EL (cell line): ENCODE results near the gene ZSWIM5.
"Not testable (repeated sequence)": the region's sequence is repeated elsewhere in the genome, so short reads cannot be mapped to it uniquely, and the experiment has no call there.

Experiments
- DNase-seq: peaks from one replicate; pipeline ENCODE4 v3.0.0-alpha.2; 2016

Gene ZSWIM5

GRCh38 chr1:45136984-45137383 lies 69.4 kb downstream of the ZSWIM5 start:
- DNase-seq = no peak

GRCh38 chr1:45135316-45135715 lies 71.1 kb downstream of the ZSWIM5 start:
- no peak for DNase-seq

GRCh38 chr1:45134461-45134873 lies 71.9 kb downstream of the ZSWIM5 start:
- no peak for DNase-seq

- not testable (repeated sequence) for DNase-seq
Measured at GRCh38 chr1:45132719-45133118, 73.7 kb downstream of the ZSWIM5 start.

- DNase-seq = no peak
Measured at GRCh38 chr1:45123358-45123757, 83.0 kb downstream of the ZSWIM5 start.

- DNase-seq = no peak
Measured at GRCh38 chr1:45122724-45123123, 83.7 kb downstream of the ZSWIM5 start.

GRCh38 chr1:45117766-45118165 lies 88.6 kb downstream of the ZSWIM5 start:
- DNase-seq = no peak

- DNase-seq = no peak
Measured at GRCh38 chr1:45116820-45117219, 89.6 kb downstream of the ZSWIM5 start.

- no peak for DNase-seq
Measured at GRCh38 chr1:45116340-45116739, 90.1 kb downstream of the ZSWIM5 start.

GRCh38 chr1:45115198-45115597 lies 91.2 kb downstream of the ZSWIM5 start:
- DNase-seq = not testable (repeated sequence)

- no peak for DNase-seq
Measured at GRCh38 chr1:45112661-45113060, 93.7 kb downstream of the ZSWIM5 start.

- no peak for DNase-seq
Measured at GRCh38 chr1:45111239-45111638, 95.2 kb downstream of the ZSWIM5 start.

GRCh38 chr1:45107782-45108181 lies 98.6 kb downstream of the ZSWIM5 start:
- no peak for DNase-seq

- DNase-seq = not testable (repeated sequence)
Measured at GRCh38 chr1:45106864-45107263, 99.5 kb downstream of the ZSWIM5 start.

GRCh38 chr1:45106156-45106545 lies 100.3 kb downstream of the ZSWIM5 start:
- DNase-seq = not testable (repeated sequence)

GRCh38 chr1:45105486-45106155 lies 100.8 kb downstream of the ZSWIM5 start:
- DNase-seq = not testable (repeated sequence)

- DNase-seq = no peak
Measured at GRCh38 chr1:45103534-45103933, 102.9 kb downstream of the ZSWIM5 start.

GRCh38 chr1:45101947-45102346 lies 104.5 kb downstream of the ZSWIM5 start:
- no peak for DNase-seq

- not testable (repeated sequence) for DNase-seq
Measured at GRCh38 chr1:45101528-45101927, 104.9 kb downstream of the ZSWIM5 start.

- DNase-seq = peak; percentile 36
Measured at GRCh38 chr1:45097944-45098343, 108.5 kb downstream of the ZSWIM5 start.

- DNase-seq = no peak
Measured at GRCh38 chr1:45097079-45097478, 109.3 kb downstream of the ZSWIM5 start.

GRCh38 chr1:45095450-45095849 lies 111.0 kb downstream of the ZSWIM5 start:
- no peak for DNase-seq

- DNase-seq = not testable (repeated sequence)
Measured at GRCh38 chr1:45094371-45094770, 112.0 kb downstream of the ZSWIM5 start.

- DNase-seq = no peak
Measured at GRCh38 chr1:45093334-45093733, 113.1 kb downstream of the ZSWIM5 start.

GRCh38 chr1:45089711-45090110 lies 116.7 kb downstream of the ZSWIM5 start:
- DNase-seq = no peak
